Left colon (tissue), 2 donors: Measurements from ENCODE around the gene RAE1. TPM values are rescaled to one million over a fixed set of nuclear protein-coding genes. Genes with fewer than 3 reads are reported as not detected.

Experiments used
- ATAC-seq: fragments of 200-7000 bp; cut with Tn5 transposase; one replicate; pipeline ENCODE4 v1.9.1; 2020; ENCODE audit warnings: mild to moderate bottlenecking, moderate library complexity
- DNase-seq, 2 donors: peaks; one replicate each; pipeline ENCODE4 v3.0.0-alpha.2; 2020
- intact Hi-C, 2 donors: fragments of 100-400 bp; cut with DNase I in 1 of 2; cut with micrococcal nuclease in 1 of 2; formaldehyde crosslinking; loops; one replicate each; pipeline versions ENCODE4 v1.11.2 to v1.14.0; 2022; cut with DNase I, micrococcal nuclease
- long read RNA-seq: library from polyadenylated mRNA; unstranded; transcript quantifications from one replicate; pipeline ENCODE4 v2.0.0, GENCODE V29; 2021
- total RNA-seq, 2 donors: library from RNA; stranded (reverse); fragmentation: NEBNext Ultra II Directional; extraction: Animal tissue kit (Norgen Biotek cat#: 25700); gene quantifications; one replicate each; pipeline ENCODE4 v1.2.1, GENCODE V29; 2021
- donor health status: DM: no; HTN: no; CAD: no.
- donor health status: DM: yes; HTN: yes; CAD: no.

Gene RAE1, protein sequence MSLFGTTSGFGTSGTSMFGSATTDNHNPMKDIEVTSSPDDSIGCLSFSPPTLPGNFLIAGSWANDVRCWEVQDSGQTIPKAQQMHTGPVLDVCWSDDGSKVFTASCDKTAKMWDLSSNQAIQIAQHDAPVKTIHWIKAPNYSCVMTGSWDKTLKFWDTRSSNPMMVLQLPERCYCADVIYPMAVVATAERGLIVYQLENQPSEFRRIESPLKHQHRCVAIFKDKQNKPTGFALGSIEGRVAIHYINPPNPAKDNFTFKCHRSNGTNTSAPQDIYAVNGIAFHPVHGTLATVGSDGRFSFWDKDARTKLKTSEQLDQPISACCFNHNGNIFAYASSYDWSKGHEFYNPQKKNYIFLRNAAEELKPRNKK
- 10 to 100 TPM; 16.0 to 17.2 TPM for total RNA-seq
- long read RNA-seq, transcript RAE1-203 (12 exons, 2,639 nt) = major isoform, 50 of 56 reads
- long read RNA-seq, partial matches to known transcripts = 1 of 56 reads
- long read RNA-seq, other reads (novel, unspliced or antisense) = 5 of 56 reads

DNA sequence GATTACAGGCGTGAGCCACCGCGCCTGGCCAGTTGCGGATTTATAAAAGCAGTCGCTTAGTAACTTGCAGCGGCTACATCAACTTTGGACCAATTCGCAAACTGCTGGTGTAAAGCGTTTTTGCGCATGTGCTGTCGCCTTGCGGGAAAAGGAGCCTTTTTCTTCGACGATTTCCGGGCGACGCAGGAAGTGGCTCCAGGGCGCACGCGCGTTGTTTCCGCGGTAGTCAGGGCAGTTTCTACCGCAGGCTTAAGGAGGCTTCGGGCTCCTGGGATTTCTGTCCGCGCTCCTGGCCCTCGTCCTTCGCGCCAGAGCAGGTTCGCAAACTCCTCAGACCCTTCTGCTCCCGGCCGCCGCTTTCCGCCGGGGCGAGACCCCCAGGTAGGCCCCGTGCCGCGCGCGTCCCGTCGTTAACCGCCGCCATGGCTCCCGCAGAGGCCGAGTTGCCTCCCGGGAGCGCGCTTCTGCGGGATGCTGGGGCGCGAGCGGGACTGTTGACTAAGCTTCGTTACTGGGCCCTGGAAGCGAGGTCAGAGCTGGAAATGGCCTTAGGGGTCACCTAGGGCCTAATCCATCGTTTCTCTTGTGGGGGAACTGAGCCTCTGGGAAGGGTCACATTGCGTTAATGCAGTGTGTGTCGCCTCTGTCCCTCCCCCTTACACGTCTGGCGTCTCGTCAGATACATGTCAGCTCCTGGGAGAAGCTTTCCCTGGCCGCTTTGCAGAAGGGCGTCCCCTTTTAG lies at the start of gene RAE1:
Gene RAE1 (plus strand): TSS at position 214 of the 742 bp plus-strand sequence. CDS start 2,784 bp downstream, outside the sequence.
- ATAC-seq (peak; percentile 95), DNase-seq (peak; percentile 92 to 94)
- intact Hi-C loops = loop anchor here in 1 of 2 donors (5.0 kb wide), 1 partner anchor 259 kb away; no protein-coding TSS in a partner anchor

DNA sequence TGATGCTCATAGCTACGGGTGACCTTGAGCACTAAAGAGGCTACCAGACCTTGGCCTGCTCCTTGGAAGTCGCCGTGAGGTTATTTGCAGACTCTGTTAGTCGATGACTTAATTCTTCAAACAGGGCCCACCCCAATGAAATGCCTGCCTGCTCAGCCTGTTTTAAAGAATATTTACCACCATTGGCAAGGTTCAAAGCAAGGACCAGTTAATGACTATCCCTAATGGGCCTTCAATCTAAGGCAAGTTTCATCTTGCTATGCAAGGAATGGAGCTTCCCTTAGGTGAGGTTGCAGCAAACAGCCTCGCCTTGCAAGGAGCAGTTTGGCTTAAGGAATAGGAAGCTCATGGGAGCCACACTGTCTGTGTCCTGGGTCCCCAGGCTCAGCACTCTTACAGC lies 44.3 kb upstream of the RAE1 start:
- no peak for ATAC-seq
- intact Hi-C loops = no loop called here
- no peak for DNase-seq

DNA sequence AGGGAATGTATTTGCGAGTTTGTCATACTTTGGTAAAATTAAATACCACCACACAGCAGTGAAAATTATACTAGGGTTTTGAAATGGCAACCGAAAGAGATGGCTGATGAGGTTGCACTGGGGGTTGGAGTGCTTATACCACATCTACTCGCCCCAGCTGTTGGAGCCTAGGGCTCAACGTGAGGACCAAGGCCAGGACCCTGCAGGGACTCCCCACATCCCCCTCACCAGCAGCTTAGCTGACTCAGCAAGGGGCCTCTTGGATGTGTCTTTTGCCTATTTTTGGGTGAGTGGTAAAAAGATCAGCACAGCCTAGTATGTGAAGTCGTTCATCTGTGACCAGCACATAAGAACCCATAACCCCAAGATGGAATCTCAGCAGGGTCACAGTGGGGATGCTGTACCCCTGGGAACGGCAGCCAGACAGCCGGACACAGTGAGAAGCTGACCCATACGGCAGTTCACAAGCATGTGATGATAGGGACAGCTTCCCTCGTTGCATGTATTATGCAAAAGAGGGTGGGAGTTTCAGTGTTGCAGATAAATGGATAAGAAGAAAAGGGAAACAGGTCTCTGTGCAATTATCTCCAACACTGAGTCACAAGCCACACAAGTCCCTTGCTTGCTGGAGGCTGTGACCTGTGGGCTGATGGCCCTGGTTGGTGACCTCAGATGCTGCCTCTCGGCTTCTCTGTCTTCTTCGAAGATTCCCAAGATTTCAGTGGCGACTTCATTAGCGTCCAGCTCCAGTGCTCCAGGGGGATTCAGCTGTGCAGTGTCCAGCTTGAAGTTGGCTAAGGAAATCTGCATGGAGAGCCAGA lies 42.4 kb upstream of the RAE1 start:
- intact Hi-C loops = no loop called here
- DNase-seq (no peak), ATAC-seq (no peak)

DNA sequence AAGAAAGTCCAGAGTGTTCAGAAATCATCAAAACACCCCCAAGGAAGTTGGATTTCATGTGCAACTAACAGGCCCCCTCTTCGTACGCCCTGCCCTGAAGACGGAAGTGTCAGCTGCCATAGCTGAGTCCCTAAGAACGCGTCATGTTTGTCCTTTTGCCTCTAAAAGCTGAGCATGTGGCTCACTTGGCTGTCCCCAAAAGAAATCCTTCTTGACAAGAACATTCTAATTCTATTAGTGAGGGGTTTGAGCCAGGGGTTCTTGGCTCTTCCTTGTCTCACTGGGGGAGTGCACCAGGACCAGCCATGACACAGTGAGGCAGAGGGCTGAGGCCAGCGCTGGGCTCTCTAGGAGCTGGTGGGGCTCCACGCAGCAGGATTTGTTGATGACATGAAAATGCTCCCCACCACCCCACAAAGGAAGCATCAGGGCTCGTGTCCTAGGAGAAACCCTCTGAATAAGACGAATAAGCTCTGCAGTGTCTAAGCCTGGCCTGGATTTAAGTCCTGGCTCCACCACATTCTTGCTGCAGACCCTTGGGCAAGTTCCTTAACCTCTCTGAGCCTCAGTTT lies 41.4 kb upstream of the RAE1 start:
- no peak for ATAC-seq
- no peak for DNase-seq
- intact Hi-C loops = no loop called here

DNA sequence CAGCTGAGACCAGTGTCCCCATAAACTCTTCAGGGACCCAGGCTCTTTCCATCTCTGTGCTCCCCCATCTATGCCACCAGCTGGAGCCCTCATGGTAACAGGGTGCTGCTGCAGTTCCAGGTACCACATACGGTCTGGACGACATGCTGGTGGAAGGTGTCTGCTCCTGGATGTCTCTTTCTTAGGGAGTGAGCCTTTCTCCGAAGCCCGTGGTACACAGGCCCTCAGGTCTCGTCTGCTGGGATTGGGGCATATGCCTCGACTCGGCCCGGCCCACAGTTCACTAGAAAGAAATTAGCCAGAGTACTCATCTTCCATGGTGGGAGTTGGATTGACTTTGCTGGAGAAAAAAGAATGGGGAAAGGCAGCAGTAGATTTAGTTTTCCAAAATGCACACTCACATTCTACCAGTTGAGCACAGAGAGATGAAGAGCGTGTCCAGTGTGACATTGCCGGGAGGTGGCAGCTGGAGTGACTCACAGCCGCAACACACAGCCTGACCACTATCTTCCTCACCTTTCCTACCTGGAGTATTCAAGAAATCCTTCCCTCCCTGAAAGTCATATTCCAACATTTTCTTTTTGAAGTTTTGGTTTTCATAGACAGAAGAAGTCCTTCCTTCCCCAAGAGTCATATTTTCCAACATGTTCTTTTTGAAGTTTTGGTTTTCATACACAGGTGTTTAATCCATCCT lies 40.1 kb upstream of the RAE1 start:
- no peak for ATAC-seq

DNA sequence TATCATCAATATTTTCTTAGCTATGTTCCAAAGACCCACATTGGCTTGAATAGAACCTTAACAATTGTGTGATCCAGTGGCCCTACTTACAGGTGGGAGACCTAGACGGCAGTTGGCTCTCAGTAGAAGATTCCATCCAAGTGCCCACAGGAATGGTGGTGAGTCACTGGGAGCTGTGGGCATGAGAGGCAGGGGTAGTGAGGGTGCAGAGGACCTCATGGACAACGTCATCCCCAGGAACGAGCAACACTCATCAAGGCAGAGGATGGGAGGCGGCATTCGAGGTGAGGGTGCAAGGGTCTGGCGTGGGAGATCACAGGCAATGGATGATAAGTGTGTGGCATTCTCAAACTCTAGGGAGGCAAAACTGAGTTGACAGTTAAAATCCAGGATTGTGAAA lies 38.9 kb upstream of the RAE1 start:
- intact Hi-C loops = no loop called here
- ATAC-seq = no peak
- DNase-seq = no peak

More for the DNA sequence above, 40.1 kb upstream of the RAE1 start:
- DNase-seq = no peak
- intact Hi-C loops = no loop called here

DNA sequence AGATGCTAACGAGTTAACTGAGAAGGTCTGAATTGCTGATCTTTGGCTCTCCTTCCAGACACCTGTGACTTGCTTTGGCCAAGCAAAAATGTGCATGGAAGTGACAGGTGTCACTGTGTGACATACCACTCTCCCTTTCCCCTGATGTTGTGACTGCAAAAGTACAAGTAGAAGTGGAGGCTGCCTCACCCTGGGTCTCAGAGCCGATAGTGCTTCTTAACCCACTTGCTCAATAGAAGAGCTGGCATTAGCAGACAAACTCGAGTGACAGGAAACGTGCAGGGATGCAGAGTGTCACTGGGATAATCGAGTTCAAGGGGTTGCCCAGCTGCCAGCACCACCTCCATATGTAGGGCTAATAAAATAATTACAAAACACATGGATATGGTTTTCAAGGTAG lies 37.8 kb upstream of the RAE1 start:
- no peak for DNase-seq
- no peak for ATAC-seq
- intact Hi-C loops = no loop called here

DNA sequence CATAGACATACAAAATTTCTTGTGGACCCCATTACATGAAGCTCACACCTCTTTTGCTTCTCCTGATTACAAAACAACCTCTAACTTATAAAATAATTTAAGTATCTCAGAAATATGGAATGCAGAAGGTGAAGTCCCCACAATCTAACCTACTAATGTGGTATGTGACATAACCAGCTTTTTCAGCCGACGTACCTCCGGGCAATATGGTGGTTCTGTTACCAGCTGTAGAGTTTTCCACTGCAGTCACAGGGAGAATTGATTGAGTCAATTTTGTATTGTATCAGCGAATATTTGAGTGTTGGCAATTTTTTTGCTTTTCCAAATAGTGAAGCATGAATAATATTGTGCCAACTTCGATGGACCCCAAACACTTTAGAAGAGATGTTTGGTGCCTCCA lies 37.1 kb upstream of the RAE1 start:
- intact Hi-C loops = no loop called here
- ATAC-seq (no peak), DNase-seq (no peak)

DNA sequence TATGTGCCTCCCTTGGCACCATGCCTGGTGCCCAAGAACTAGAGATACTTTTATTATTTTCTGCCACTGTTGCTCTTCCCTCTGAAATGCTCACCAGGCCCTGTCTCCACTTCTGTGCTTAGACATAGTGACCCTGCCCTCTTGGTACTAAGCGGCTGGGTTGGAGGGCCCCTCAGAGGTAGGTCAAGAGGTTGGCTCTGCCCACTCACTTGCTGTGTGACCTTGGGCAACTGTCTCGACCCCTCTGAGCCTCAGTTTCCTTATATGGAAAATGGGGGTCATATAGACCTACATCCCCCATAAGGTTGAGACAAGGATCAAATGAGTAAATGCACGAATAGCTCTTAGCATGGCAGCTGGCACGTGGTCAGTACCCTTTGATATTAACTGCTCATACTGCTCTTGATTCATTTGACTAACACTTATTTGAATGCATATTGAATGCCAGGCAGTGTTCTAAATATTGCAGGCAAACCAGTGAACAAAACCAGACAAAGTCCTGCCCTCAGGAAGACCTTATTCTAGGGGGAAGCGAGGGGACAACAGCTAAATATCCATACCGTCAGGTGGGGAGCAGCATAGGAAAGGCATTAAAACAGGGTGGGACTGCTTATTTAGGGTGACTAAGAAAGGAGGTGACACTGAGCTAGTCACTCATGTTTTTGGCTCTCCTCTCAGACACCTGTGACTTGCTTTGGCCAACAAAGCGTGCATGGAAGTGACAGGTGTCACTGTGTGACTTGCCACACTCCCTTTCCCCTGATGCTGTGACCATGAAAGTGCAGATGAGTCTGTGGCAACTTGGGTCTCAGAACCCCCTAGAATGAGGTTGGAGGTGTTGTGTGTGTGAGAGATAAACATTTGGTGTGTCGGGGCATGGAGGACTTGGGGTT lies 35.7 kb upstream of the RAE1 start:
- intact Hi-C loops = no loop called here
- ATAC-seq (no peak), DNase-seq (no peak)

DNA sequence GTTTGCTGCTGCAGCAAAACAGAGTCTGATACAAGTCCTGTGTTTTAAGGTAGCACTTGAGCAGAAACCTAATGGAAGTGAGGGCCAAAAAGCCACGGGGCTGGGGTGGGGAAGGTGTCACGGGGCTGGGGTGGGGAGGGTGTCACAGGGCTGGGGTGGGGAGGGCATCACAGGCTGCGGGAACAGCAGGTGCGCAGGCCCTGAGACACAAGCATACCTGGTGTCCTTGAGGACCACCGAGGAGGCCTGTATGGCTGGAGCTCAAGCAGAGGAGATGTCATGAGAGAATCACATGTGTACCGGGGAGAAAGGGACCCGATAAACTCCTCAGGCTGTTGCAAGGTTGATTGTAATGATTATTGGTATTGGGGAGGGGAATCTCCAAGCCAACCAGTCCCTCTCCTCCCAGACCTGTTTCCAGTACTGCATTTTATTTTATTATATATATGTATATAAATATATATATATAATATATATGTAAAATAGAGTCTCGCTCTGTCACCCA lies 35.0 kb upstream of the RAE1 start:
- no peak for DNase-seq
- no peak for ATAC-seq
- intact Hi-C loops = no loop called here

DNA sequence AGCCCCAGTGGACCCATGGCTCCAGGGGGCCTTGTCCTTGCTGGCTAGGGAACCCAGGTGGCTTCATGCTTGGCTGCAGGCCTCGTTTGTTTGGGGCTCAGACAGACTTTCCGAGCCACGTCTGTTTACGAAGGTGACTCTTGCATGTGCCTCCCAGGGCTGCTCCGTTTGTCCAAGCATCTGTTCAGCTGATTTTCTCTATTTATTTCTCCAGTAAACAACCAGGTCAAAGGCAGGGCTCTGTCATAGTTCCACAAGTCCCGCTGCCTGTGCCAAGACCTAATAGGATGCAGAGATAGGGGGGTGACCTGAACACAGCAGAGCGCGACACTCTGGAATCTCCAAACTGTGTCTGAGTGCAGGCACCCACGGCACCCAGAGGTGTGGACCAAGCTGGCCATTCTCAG lies 34.3 kb upstream of the RAE1 start:
- no peak for DNase-seq
- no peak for ATAC-seq
- intact Hi-C loops = no loop called here

DNA sequence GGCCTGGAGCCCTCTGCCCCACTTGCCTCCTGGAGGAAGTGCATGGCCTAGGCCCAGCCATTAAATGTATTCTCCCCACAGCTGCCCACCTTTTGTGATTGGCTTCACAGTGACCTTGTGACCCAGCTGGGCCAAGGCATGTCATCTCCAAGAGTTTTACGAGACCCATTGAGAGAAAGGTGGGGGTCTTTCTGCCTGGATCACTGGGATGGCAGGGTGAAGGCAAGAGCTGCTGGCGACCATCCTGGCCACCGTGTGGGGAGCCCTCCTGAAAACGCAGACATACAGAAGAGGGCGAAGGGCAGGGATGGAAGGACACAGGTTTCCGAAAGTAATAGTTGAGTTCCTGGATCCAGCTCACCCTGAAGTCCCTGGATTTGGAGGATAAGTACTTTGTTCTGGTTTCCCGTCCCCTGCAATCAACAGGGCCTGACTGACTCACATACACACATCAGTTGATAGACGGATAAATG lies 33.7 kb upstream of the RAE1 start:
- no peak for ATAC-seq
- intact Hi-C loops = no loop called here

DNA sequence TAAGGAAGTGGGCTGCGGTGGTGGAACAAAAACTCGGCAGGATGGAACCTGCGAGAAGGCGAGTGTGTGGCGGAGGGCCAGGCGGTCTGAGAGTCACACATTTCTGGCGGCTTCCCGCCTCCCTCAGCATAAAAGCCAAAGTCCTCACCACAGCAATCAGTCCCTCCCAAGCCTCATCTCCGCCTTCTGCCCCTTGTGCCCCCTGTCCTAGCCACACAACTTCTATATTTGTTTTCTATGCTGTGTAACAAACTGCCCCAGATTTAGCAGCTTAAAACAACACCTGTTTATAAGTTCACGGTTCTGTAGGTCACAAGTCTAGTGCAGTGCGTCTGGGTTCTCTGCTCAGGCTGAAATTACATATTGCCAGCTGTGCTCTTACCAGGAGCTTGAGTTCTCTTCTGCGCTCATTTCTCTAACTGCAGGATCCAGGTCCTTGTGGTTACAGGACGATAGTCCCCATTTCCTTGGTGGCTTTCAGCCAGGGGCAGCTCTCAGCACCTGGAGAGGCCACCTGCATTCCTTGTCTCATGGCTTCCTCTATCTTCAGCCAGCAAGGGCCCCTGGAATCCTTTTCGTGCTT lies 33.2 kb upstream of the RAE1 start:
- DNase-seq (no peak), ATAC-seq (no peak)
- intact Hi-C loops = no loop called here

More for the DNA sequence above, 33.7 kb upstream of the RAE1 start:
- DNase-seq = no peak

DNA sequence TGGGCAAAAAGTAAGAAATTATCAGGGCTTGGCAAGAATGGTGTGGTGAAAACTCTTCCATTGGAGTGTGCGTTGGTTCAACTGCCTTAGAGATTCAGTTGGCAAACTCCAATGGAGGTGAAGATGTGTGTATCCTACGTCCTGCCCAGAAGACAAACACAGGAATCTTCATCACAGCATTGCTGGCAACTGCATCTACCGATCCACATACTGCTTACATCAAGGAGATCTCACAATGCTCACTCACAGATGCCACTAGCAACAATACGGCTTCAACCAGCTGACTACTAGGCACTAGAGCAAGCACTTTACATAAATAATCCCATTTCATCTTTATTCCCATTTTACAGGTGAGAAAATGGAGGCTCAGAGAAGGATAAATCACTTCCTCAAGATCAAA lies 31.5 kb upstream of the RAE1 start:
- ATAC-seq (no peak), DNase-seq (no peak)
- intact Hi-C loops = no loop called here

DNA sequence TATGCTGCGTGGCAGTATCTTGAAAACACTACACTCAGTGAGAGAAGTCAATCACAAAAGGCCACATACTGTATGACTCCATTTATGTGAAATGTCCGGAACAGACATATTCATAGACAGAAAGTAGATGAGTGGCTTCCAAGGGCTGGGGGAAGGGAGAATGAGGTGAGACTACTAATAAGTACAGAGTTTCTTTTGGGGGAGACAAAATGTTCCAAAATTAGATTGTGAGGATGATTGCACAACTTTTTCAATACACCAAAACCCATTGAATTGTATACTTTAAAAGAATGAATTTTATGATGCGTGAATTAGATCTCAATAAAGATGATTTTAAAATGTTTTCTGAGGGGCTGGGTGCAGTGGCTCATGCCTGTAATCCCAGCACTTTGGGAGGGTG lies 30.7 kb upstream of the RAE1 start:
- no peak for ATAC-seq
- intact Hi-C loops = no loop called here
- DNase-seq = no peak

DNA sequence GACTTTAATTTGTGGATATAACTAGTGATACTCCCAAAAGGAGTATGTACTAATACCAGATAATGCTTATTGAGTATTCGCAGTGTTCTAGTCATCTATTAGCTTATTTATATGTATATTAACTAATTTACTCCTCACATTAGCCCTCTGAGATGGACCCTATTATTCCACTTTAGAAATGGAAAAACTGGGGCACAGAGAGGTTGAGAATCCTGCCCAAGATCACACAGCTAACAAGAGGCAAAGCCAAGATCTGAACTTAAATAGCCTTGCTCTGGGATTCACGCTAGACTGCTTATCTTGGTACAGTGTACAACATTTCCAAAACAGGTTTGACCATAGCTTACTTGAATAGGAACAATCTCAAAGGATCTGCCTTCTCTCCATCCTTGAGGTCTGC lies 29.9 kb upstream of the RAE1 start:
- intact Hi-C loops = no loop called here
- no peak for DNase-seq
- no peak for ATAC-seq

DNA sequence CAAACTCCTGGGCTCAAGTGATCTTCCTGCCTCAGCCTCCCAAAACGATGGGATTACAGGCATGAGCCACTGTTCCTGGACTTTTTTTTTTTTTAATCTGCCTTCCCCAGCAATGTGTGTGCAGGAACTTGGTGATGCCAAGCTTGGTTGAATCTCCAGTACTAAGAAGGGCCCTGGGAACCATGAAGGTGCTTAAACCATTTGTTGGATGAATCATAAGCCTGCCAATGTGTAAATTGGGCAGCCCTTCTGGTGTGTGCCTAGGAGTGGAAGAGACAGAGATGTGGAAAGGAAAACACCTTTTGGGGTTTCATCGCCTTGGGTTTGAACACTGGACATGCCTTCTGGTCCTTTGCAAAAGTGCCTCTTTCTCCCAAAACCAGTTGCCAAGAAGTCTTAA lies 28.6 kb upstream of the RAE1 start:
- no peak for ATAC-seq
- intact Hi-C loops = no loop called here
- DNase-seq = no peak
